ENCODE measurements around the gene ADCY7. TPM values are rescaled to one million over a fixed set of nuclear protein-coding genes. Genes with fewer than 3 reads are reported as not detected.

ADCY7 gene
- polyA plus RNA-seq, 1 experiment: 8.5 TPM

DNA sequence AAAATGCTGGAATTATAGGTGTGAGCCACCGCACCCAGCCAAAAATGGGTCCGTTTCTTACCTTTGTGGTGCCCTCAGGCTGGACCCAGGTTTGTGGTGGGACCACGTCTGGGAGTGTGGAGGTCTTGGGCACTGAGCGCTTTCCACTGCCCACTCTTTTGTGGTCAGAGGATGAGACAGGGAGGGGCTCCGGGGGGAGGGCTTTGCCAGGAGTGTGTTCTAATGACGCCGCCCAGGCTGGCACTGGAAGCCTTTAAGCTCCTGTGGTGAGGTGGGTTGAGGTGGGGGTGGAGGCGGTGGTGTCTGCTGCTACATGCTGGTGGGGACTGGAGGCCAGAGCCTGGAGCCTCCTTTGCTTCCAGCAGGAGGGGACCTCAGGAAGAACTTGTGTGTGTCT, 12.8 kb upstream of the ADCY7 start:
- POLR2A ChIA-PET: no interaction called here
- no peak overlapping the region for H3K27ac ChIP-seq (ENCODE audit: low read depth, low read length)

DNA sequence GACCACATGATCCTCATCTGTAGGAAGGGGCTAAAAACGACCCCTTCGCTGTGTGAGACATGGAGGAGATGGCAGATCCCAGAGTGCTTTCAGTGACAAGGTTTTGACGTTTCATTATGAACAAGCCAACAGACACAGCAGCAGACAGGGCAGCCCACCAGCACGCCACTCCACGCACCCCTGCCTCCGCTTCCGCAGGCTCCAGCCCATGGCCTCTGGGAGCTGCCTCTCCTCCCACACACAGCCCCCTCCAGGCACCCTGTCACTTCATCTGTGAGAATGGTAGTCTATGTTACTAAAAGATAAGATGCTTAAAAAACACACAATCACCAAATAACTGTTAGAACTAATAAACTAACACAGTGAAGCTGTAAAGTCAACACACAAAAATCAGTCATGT, 12.3 kb upstream of the ADCY7 start:
- TF ChIP-seq, protein P1, sequence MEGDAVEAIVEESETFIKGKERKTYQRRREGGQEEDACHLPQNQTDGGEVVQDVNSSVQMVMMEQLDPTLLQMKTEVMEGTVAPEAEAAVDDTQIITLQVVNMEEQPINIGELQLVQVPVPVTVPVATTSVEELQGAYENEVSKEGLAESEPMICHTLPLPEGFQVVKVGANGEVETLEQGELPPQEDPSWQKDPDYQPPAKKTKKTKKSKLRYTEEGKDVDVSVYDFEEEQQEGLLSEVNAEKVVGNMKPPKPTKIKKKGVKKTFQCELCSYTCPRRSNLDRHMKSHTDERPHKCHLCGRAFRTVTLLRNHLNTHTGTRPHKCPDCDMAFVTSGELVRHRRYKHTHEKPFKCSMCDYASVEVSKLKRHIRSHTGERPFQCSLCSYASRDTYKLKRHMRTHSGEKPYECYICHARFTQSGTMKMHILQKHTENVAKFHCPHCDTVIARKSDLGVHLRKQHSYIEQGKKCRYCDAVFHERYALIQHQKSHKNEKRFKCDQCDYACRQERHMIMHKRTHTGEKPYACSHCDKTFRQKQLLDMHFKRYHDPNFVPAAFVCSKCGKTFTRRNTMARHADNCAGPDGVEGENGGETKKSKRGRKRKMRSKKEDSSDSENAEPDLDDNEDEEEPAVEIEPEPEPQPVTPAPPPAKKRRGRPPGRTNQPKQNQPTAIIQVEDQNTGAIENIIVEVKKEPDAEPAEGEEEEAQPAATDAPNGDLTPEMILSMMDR (IDR thresholded peaks at IDR 0.05; ENCODE audit: low read depth, low read length): no peak
- Histone ChIP-seq H3K27me3 (ENCODE audit: control insufficient read depth, insufficient read depth, low read length) (peaks cover 19% of the 10 kb centered on the region), H3K9me3 (ENCODE audit: control insufficient read depth, insufficient read depth, low read length) (no peaks in the 10 kb centered on the region; the same call in 1 of the 2 replicates), H3K4me3 (ENCODE audit: low read depth, low read length) (no peak overlapping the region), H3K27ac (ENCODE audit: low read depth, low read length) (no peak overlapping the region)
- ChIA-PET POLR2A (no interaction called here), CTCF (interaction anchor here (1.3 to 1.6 kb wide), 2 partner anchors 9 to 229 kb away, joined by 6 to 7 read pairs; partner anchors contain the start of gene CNEP1R1)
- DNase-seq (ENCODE audit: low read depth, low spot score): no peak

More for the DNA sequence above, 12.8 kb upstream of the ADCY7 start:
- Histone ChIP-seq H3K4me3 (ENCODE audit: low read depth, low read length) (no peak overlapping the region), H3K27me3 (ENCODE audit: control insufficient read depth, insufficient read depth, low read length) (peaks cover 19% of the 10 kb centered on the region), H3K9me3 (ENCODE audit: control insufficient read depth, insufficient read depth, low read length) (no peaks in the 10 kb centered on the region; the same call in 1 of the 2 replicates)
- no peak for DNase-seq (ENCODE audit: low read depth, low spot score)
- TF ChIP-seq, protein P1 (IDR thresholded peaks at IDR 0.05; ENCODE audit: low read depth, low read length): no peak
- CTCF ChIA-PET: interaction anchor here (1.5 kb wide), 1 partner anchor 101 kb away, joined by 5 read pairs; no protein-coding TSS in a partner anchor

DNA sequence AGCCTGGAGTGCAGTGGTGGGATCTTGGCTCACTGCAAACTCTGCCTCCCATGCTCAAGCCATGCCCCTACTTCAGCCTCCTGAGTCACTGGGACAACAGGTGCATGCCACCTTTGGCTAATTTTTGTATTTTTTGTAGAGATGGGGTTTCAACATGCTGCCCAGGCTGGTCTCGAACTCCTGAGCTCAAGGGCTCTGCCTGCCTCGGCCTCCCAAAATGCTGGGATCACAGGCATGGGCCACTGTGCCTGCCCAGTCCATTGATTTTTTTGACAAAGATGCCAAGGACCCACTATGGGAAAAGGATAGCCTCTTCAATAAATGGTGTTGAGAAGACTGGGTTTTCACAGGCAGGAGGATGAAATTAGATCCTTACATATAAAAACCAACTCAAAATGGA, 10.8 kb upstream of the ADCY7 start:
- CTCF ChIA-PET: interaction anchor here (0.6 to 1.8 kb wide), 4 partner anchors 73 to 231 kb away, joined by 3 to 8 read pairs (median 5); partner anchors contain the start of gene CNEP1R1
- no peak for DNase-seq (ENCODE audit: low read depth, low spot score)
- Histone ChIP-seq H3K27me3 (ENCODE audit: control insufficient read depth, insufficient read depth, low read length) (peaks cover 20% of the 10 kb centered on the region), H3K9me3 (ENCODE audit: control insufficient read depth, insufficient read depth, low read length) (peaks cover 6% of the 10 kb centered on the region), H3K4me3 (ENCODE audit: low read depth, low read length) (no peak overlapping the region), H3K27ac (ENCODE audit: low read depth, low read length) (no peak overlapping the region)
- TF ChIP-seq, protein P1 (IDR thresholded peaks at IDR 0.05; ENCODE audit: low read depth, low read length): no peak
- POLR2A ChIA-PET: no interaction called here

GRCh38 chr16:50256604-50257003, 9.7 kb upstream of the ADCY7 start:
- H3K9me3 ChIP-seq (ENCODE audit: control insufficient read depth, insufficient read depth, low read length): peaks cover 8% of the 10 kb centered on the region
- H3K4me3 ChIP-seq (ENCODE audit: low read depth, low read length): no peak overlapping the region
- H3K27ac ChIP-seq (ENCODE audit: low read depth, low read length): no peak overlapping the region
- peaks cover 21% of the 10 kb centered on the region for H3K27me3 ChIP-seq (ENCODE audit: control insufficient read depth, insufficient read depth, low read length)
- DNase-seq (ENCODE audit: low read depth, low spot score): no peak
- POLR2A ChIA-PET: no interaction called here
- CTCF ChIA-PET: no interaction called here
- TF ChIP-seq, protein P1 (IDR thresholded peaks at IDR 0.05; ENCODE audit: low read depth, low read length): no peak

- Histone ChIP-seq H3K9me3 (ENCODE audit: control insufficient read depth, insufficient read depth, low read length) (peaks cover 8% of the 10 kb centered on the region), H3K4me3 (ENCODE audit: low read depth, low read length) (no peak overlapping the region), H3K27ac (ENCODE audit: low read depth, low read length) (no peak overlapping the region), H3K27me3 (ENCODE audit: control insufficient read depth, insufficient read depth, low read length) (peaks cover 13% of the 10 kb centered on the region)
- POLR2A ChIA-PET: no interaction called here
- CTCF ChIA-PET: interaction anchor here (0.6 kb wide), 1 partner anchor 1681 kb away, joined by 3 read pairs; no protein-coding TSS in a partner anchor
- TF ChIP-seq, protein P1 (IDR thresholded peaks at IDR 0.05; ENCODE audit: low read depth, low read length): no peak
- no peak for DNase-seq (ENCODE audit: low read depth, low spot score)
These were observed 8.5 kb upstream of the ADCY7 start for GRCh38 chr16:50257876-50258275.
